T-helper 1 cell treated with Interleukin-12 subunit alpha and Interleukin-12 subunit beta and Interleukin-4 antibody, amounts not matched to agents 30 μg/mL and 1 μg/mL, for 36 hours (primary cell): ENCODE data around the gene GAK.
A peak's percentile ranks its signal among the peaks of the same experiment; 100 is the strongest.
"Not testable (repeated sequence)": the region's sequence is repeated elsewhere in the genome, so short reads cannot be mapped to it uniquely, and the experiment has no call there.

Experiments
- H3K27ac Mint-ChIP-seq: one replicate; pipeline ENCODE4 v1.8.0; 2021; ENCODE audit warnings: mild to moderate bottlenecking, mixed read lengths
- H3K27me3 Mint-ChIP-seq: one replicate; pipeline ENCODE4 v1.8.0; 2021; ENCODE audit warnings: low read depth, mixed read lengths
- H3K36me3 Mint-ChIP-seq: one replicate; pipeline ENCODE4 v1.8.0; 2021; ENCODE audit warnings: low read depth, mixed read lengths
- H3K4me1 Mint-ChIP-seq: one replicate; pipeline ENCODE4 v1.8.0; 2021; ENCODE audit warnings: low read depth, mixed read lengths
- H3K4me3 Mint-ChIP-seq: one replicate; pipeline ENCODE4 v1.8.0; 2021; ENCODE audit warnings: mild to moderate bottlenecking, moderate library complexity, mixed read lengths
- H3K9me3 Mint-ChIP-seq: one replicate; pipeline ENCODE4 v1.8.0; 2021; ENCODE audit warnings: mixed read lengths

GAK gene

GRCh38 chr4:951186-951585 lies 19.1 kb upstream of the GAK start:
- Mint-ChIP-seq H3K4me1 (no peaks in the 10 kb centered on the region), H3K27ac (no peak overlapping the region), H3K36me3 (no peaks in the 10 kb centered on the region), H3K27me3 (no peaks in the 10 kb centered on the region), H3K4me3 (no peak overlapping the region), H3K9me3 (no peaks in the 10 kb centered on the region)

- no peaks in the 10 kb centered on the region for H3K9me3 Mint-ChIP-seq
- H3K36me3 Mint-ChIP-seq: no peaks in the 10 kb centered on the region
- no peaks in the 10 kb centered on the region for H3K4me1 Mint-ChIP-seq
- no peak overlapping the region for H3K4me3 Mint-ChIP-seq
- H3K27me3 Mint-ChIP-seq: no peaks in the 10 kb centered on the region
- no peak overlapping the region for H3K27ac Mint-ChIP-seq
Observed at GRCh38 chr4:950136-951020, 18.3 kb upstream of the GAK start.

- no peaks in the 10 kb centered on the region for H3K9me3 Mint-ChIP-seq
- no peaks in the 10 kb centered on the region for H3K27me3 Mint-ChIP-seq
- H3K4me1 Mint-ChIP-seq: no peaks in the 10 kb centered on the region
- H3K4me3 Mint-ChIP-seq: no peak overlapping the region
- no peaks in the 10 kb centered on the region for H3K36me3 Mint-ChIP-seq
- H3K27ac Mint-ChIP-seq: no peak overlapping the region
Observed at GRCh38 chr4:949656-950055, 17.5 kb upstream of the GAK start.

- no peaks in the 10 kb centered on the region for H3K9me3 Mint-ChIP-seq
- no peaks in the 10 kb centered on the region for H3K4me1 Mint-ChIP-seq
- H3K27ac Mint-ChIP-seq: no peak overlapping the region
- no peaks in the 10 kb centered on the region for H3K36me3 Mint-ChIP-seq
- H3K4me3 Mint-ChIP-seq: no peak overlapping the region
- H3K27me3 Mint-ChIP-seq: no peaks in the 10 kb centered on the region
Observed at GRCh38 chr4:948936-949300, 16.8 kb upstream of the GAK start.

- H3K4me3 Mint-ChIP-seq: no peak overlapping the region
- no peaks in the 10 kb centered on the region for H3K27me3 Mint-ChIP-seq
- H3K27ac Mint-ChIP-seq: no peak overlapping the region
- H3K9me3 Mint-ChIP-seq: no peaks in the 10 kb centered on the region
- no peaks in the 10 kb centered on the region for H3K36me3 Mint-ChIP-seq
- H3K4me1 Mint-ChIP-seq: no peaks in the 10 kb centered on the region
Observed at GRCh38 chr4:948101-948935, 16.2 kb upstream of the GAK start.

GRCh38 chr4:947491-947971 lies 15.4 kb upstream of the GAK start:
- Mint-ChIP-seq H3K4me1 (no peaks in the 10 kb centered on the region), H3K27ac (no peak overlapping the region), H3K4me3 (no peak overlapping the region), H3K36me3 (no peaks in the 10 kb centered on the region), H3K9me3 (no peaks in the 10 kb centered on the region), H3K27me3 (no peaks in the 10 kb centered on the region)

- H3K27me3 Mint-ChIP-seq: no peaks in the 10 kb centered on the region
- H3K9me3 Mint-ChIP-seq: no peaks in the 10 kb centered on the region
- no peak overlapping the region for H3K27ac Mint-ChIP-seq
- no peak overlapping the region for H3K4me3 Mint-ChIP-seq
- H3K4me1 Mint-ChIP-seq: no peaks in the 10 kb centered on the region
- no peaks in the 10 kb centered on the region for H3K36me3 Mint-ChIP-seq
Observed at GRCh38 chr4:946517-947471, 14.7 kb upstream of the GAK start.

- Mint-ChIP-seq H3K36me3 (no peaks in the 10 kb centered on the region), H3K4me1 (no peaks in the 10 kb centered on the region), H3K27ac (no peak overlapping the region), H3K27me3 (no peaks in the 10 kb centered on the region), H3K9me3 (no peaks in the 10 kb centered on the region), H3K4me3 (no peak overlapping the region)
Observed at GRCh38 chr4:946103-946450, 14.0 kb upstream of the GAK start.

GRCh38 chr4:945274-946102 lies 13.4 kb upstream of the GAK start:
- Mint-ChIP-seq H3K4me1 (no peaks in the 10 kb centered on the region), H3K36me3 (no peaks in the 10 kb centered on the region), H3K27ac (no peak overlapping the region), H3K4me3 (no peak overlapping the region), H3K9me3 (no peaks in the 10 kb centered on the region), H3K27me3 (no peaks in the 10 kb centered on the region)

GRCh38 chr4:939508-939907 lies 7.4 kb upstream of the GAK start:
- H3K36me3 Mint-ChIP-seq, H3K27me3 Mint-ChIP-seq, H3K4me1 Mint-ChIP-seq, H3K4me3 Mint-ChIP-seq, H3K9me3 Mint-ChIP-seq, H3K27ac Mint-ChIP-seq: not testable (repeated sequence)

GRCh38 chr4:932713-933070 lies 576 bp upstream of the GAK start:
- H3K36me3 Mint-ChIP-seq: peaks cover 2% of the 10 kb centered on the region
- peaks cover 5% of the 10 kb centered on the region for H3K27me3 Mint-ChIP-seq
- peak overlapping the region; percentile 95 for H3K27ac Mint-ChIP-seq
- H3K9me3 Mint-ChIP-seq: no peaks in the 10 kb centered on the region
- peak overlapping the region; percentile 94 for H3K4me3 Mint-ChIP-seq
- H3K4me1 Mint-ChIP-seq: peaks cover 28% of the 10 kb centered on the region

- peak overlapping the region; percentile 95 for H3K27ac Mint-ChIP-seq
- peaks cover 2% of the 10 kb centered on the region for H3K36me3 Mint-ChIP-seq
- H3K9me3 Mint-ChIP-seq: no peaks in the 10 kb centered on the region
- peaks cover 5% of the 10 kb centered on the region for H3K27me3 Mint-ChIP-seq
- peak overlapping the region; percentile 94 for H3K4me3 Mint-ChIP-seq
- H3K4me1 Mint-ChIP-seq: peaks cover 28% of the 10 kb centered on the region
Observed at GRCh38 chr4:931194-931959, 739 bp downstream of the GAK start.

GRCh38 chr4:930827-931193 lies 1.3 kb downstream of the GAK start:
- H3K36me3 Mint-ChIP-seq: peaks cover 2% of the 10 kb centered on the region
- no peaks in the 10 kb centered on the region for H3K9me3 Mint-ChIP-seq
- peaks cover 5% of the 10 kb centered on the region for H3K27me3 Mint-ChIP-seq
- peak overlapping the region; percentile 94 for H3K4me3 Mint-ChIP-seq
- H3K27ac Mint-ChIP-seq: peak overlapping the region; percentile 95
- H3K4me1 Mint-ChIP-seq: peaks cover 30% of the 10 kb centered on the region
